Neural cell (in vitro differentiated cells): ENCODE data around the gene HPCA. TPM values are rescaled to one million over a fixed set of nuclear protein-coding genes. Genes with fewer than 3 reads are reported as not detected.
A peak's percentile ranks its signal among the peaks of the same experiment; 100 is the strongest.

ENCODE experiments used
- H2AFZ ChIP-seq: fragments of 200-600, 300-800 bp; sonication (generic), shearing (Covaris generic); 2 replicates; pipeline ENCODE4 v1.6.0; 2014; ENCODE audit warnings: low read depth, mild to moderate bottlenecking, antibody characterized with exemption, low read length, moderate library complexity
- H3F3A ChIP-seq: fragments of 200-600 bp; shearing (Covaris generic); 2 replicates; pipeline ENCODE4 v1.6.1; 2016; ENCODE audit warnings: mild to moderate bottlenecking, moderate library complexity, mixed read lengths, antibody characterized with exemption, low read length; ENCODE audit not compliant: insufficient read depth, poor library complexity, severe bottlenecking
- H3K27ac ChIP-seq: fragments of 200-600, 300-800 bp; sonication (generic), shearing (Covaris generic); 2 replicates; pipeline ENCODE4 v1.5.1; 2014; ENCODE audit warnings: mild to moderate bottlenecking, low read length, moderate library complexity
- H3K27me3 ChIP-seq: fragments of 300-800, 200-600 bp; sonication (generic), shearing (Covaris generic); 2 replicates; pipeline ENCODE4 v1.6.0; 2014; ENCODE audit warnings: mild to moderate bottlenecking, low read depth, low read length, moderate library complexity; ENCODE audit not compliant: insufficient read depth
- H3K36me3 ChIP-seq: fragments of 300-800, 200-600 bp; sonication (generic), shearing (Covaris generic); 2 replicates; pipeline ENCODE4 v1.5.1; 2014; ENCODE audit warnings: mild to moderate bottlenecking, antibody characterized with exemption, low read length, moderate library complexity; ENCODE audit not compliant: insufficient read depth
- H3K4me2 ChIP-seq: fragments of 300-800, 200-600 bp; sonication (generic), shearing (Covaris generic); 2 replicates; pipeline ENCODE4 v1.6.0; 2014; ENCODE audit warnings: mild to moderate bottlenecking, low read length
- H3K4me3 ChIP-seq: fragments of 300-800, 200-600 bp; sonication (generic), shearing (Covaris generic); 2 replicates; pipeline ENCODE4 v1.5.1; 2014; ENCODE audit warnings: mild to moderate bottlenecking, low read length, moderate library complexity
- H3K79me2 ChIP-seq: fragments of 200-600 bp; shearing (Covaris generic); replicated peaks from 2 replicates; pipeline ENCODE4 v1.6.0; 2014; ENCODE audit warnings: mild to moderate bottlenecking, low read length, moderate library complexity; ENCODE audit not compliant: insufficient read depth
- H3K9ac ChIP-seq: fragments of 300-800, 200-600 bp; sonication (generic), shearing (Covaris generic); 2 replicates; pipeline ENCODE4 v1.6.1; 2016; ENCODE audit warnings: mild to moderate bottlenecking, low read length, mixed read lengths
- H3K9me2 ChIP-seq: fragments of 200-600 bp; shearing (Covaris generic); 2 replicates; pipeline ENCODE4 v1.6.1; 2016; ENCODE audit warnings: mild to moderate bottlenecking, low read length, mixed read lengths; ENCODE audit not compliant: insufficient read depth
- H3K9me3 ChIP-seq: fragments of 200-600, 300-800 bp; sonication (generic), shearing (Covaris generic); 2 replicates; pipeline ENCODE4 v1.6.1; 2016; ENCODE audit warnings: mild to moderate bottlenecking, mixed run types, low read length, moderate library complexity, mixed read lengths
- H4K20me1 ChIP-seq: fragments of 200-600 bp; shearing (Covaris generic); 2 replicates; pipeline ENCODE4 v1.6.1; 2016; ENCODE audit warnings: mild to moderate bottlenecking, mixed run types; ENCODE audit not compliant: insufficient read depth
- CTCF ChIP-seq: fragments of 450-650 bp; IDR thresholded peaks from 2 replicates; pipeline ENCODE4 v1.5.1; 2014; ENCODE audit warnings: antibody characterized with exemption, mild to moderate bottlenecking, moderate library complexity; ENCODE audit not compliant: poor library complexity, severe bottlenecking
- EP300 ChIP-seq: fragments of 450-650 bp; conservative IDR thresholded peaks from 2 replicates; pipeline ENCODE4 v1.6.1; 2014; ENCODE audit warnings: antibody characterized with exemption, mild to moderate bottlenecking, moderate library complexity; ENCODE audit not compliant: poor library complexity, severe bottlenecking
- EZH2 ChIP-seq: fragments of 200-600, 300-800 bp; shearing (Covaris generic), sonication (generic); IDR thresholded peaks from 2 replicates; pipeline ENCODE4 v1.6.1; 2014; ENCODE audit warnings: antibody characterized with exemption, low read length, borderline replicate concordance, mild to moderate bottlenecking; ENCODE audit not compliant: insufficient read depth, poor library complexity, severe bottlenecking
- MXI1 ChIP-seq: fragments of 450-650 bp; conservative IDR thresholded peaks from 2 replicates; pipeline ENCODE4 v1.6.1; 2014; ENCODE audit warnings: antibody characterized with exemption, mild to moderate bottlenecking; ENCODE audit not compliant: poor library complexity, severe bottlenecking
- POLR2AphosphoS5 ChIP-seq: IDR thresholded peaks from 2 replicates; pipeline ENCODE4 v1.6.1; 2012
- RAD21 ChIP-seq: fragments of 450-650 bp; conservative IDR thresholded peaks from 2 replicates; pipeline ENCODE4 v1.6.1; 2014; ENCODE audit warnings: antibody characterized with exemption, mild to moderate bottlenecking, moderate library complexity
- REST ChIP-seq: IDR thresholded peaks from 2 replicates; pipeline ENCODE4 v1.6.1; 2012; ENCODE audit warnings: borderline replicate concordance
- SMC3 ChIP-seq: fragments of 450-650 bp; conservative IDR thresholded peaks from 2 replicates; pipeline ENCODE4 v1.6.1; 2014; ENCODE audit warnings: antibody characterized with exemption, mild to moderate bottlenecking, moderate library complexity; ENCODE audit not compliant: poor library complexity
- TAF1 ChIP-seq: IDR thresholded peaks from 2 replicates; pipeline ENCODE4 v1.6.1; 2012; ENCODE audit warnings: low read depth
- polyA plus RNA-seq: library from polyadenylated mRNA; depleted of rRNA; stranded (reverse); fragments of >200 nt; gene quantifications from 2 replicates; pipeline ENCODE4 v1.2.3, GENCODE V29; 2014

The HPCA gene
- polyA plus RNA-seq, 1 donor from 2014 or later = 1.9 TPM

- H3K9ac ChIP-seq = no peak overlapping the region
- no peaks in the 10 kb centered on the region for H3K9me3 ChIP-seq
- peaks cover 18% of the 10 kb centered on the region for H3K27me3 ChIP-seq
- no peak overlapping the region for H2AFZ ChIP-seq
- no peak overlapping the region for H3K27ac ChIP-seq
- H3F3A ChIP-seq = no peaks in the 10 kb centered on the region
- H3K4me3 ChIP-seq = no peak overlapping the region
- no peak for TF ChIP-seq EZH2
- TF ChIP-seq SMC3 = no peak
- H3K9me2 ChIP-seq = no peaks in the 10 kb centered on the region
- no peaks in the 10 kb centered on the region for H3K36me3 ChIP-seq
- no peaks in the 10 kb centered on the region for H3K79me2 ChIP-seq
- no peaks in the 10 kb centered on the region for H4K20me1 ChIP-seq
- H3K4me2 ChIP-seq = no peak overlapping the region
These were observed 34.5 kb downstream of the HPCA start for GRCh38 chr1:32920833-32921232.

- H3K9ac ChIP-seq = no peak overlapping the region
- H4K20me1 ChIP-seq = no peaks in the 10 kb centered on the region
- H3K27me3 ChIP-seq = peaks cover 22% of the 10 kb centered on the region
- H3F3A ChIP-seq = no peaks in the 10 kb centered on the region
- H3K79me2 ChIP-seq = no peaks in the 10 kb centered on the region
- no peak overlapping the region for H3K4me2 ChIP-seq
- no peaks in the 10 kb centered on the region for H3K9me3 ChIP-seq
- no peaks in the 10 kb centered on the region for H3K36me3 ChIP-seq
- H2AFZ ChIP-seq = no peak overlapping the region
- no peak overlapping the region for H3K27ac ChIP-seq
- H3K4me3 ChIP-seq = no peak overlapping the region
- no peak for TF ChIP-seq POLR2AphosphoS5
- TF ChIP-seq RAD21 = no peak
- TF ChIP-seq EP300 = no peak
- TF ChIP-seq REST = no peak
- TF ChIP-seq TAF1 = no peak
- no peak for TF ChIP-seq MXI1
- H3K9me2 ChIP-seq = no peaks in the 10 kb centered on the region
These were observed 38.6 kb downstream of the HPCA start for GRCh38 chr1:32924881-32925344.

- no peaks in the 10 kb centered on the region for H3K9me2 ChIP-seq
These were observed 39.3 kb downstream of the HPCA start for GRCh38 chr1:32925403-32926162.

More at GRCh38 chr1:32925403-32926162, 39.3 kb downstream of the HPCA start:
- H3K4me3 ChIP-seq = no peak overlapping the region
- H3K36me3 ChIP-seq = no peaks in the 10 kb centered on the region
- no peak overlapping the region for H3K27ac ChIP-seq
- H3K9me3 ChIP-seq = no peaks in the 10 kb centered on the region
- no peak for TF ChIP-seq REST
- peak; percentile 18 for TF ChIP-seq CTCF
- TF ChIP-seq RAD21 = peak; percentile 21
- no peak for TF ChIP-seq EZH2
- H3K27me3 ChIP-seq = peaks cover 22% of the 10 kb centered on the region
- no peak overlapping the region for H2AFZ ChIP-seq
- no peak overlapping the region for H3K9ac ChIP-seq
- H3F3A ChIP-seq = no peaks in the 10 kb centered on the region
- no peak overlapping the region for H3K4me2 ChIP-seq
- no peaks in the 10 kb centered on the region for H3K79me2 ChIP-seq
- no peaks in the 10 kb centered on the region for H4K20me1 ChIP-seq
